Kidney (tissue), 14 donors: ENCODE measurements around the gene GULP1. TPM values are rescaled to one million over a fixed set of nuclear protein-coding genes. Genes with fewer than 3 reads are reported as not detected.

Experiments used
- DNase-seq, 5 donors: peaks; one replicate each; pipeline ENCODE4 v3.0.0-alpha.2; 2013 to 2020
- FAIRE-seq: peaks from 2 replicates; lab custom pipeline; 2012; peaks lifted over from hg19 to GRCh38; lab: Jason Lieb, UNC
- H3K27ac ChIP-seq, 2 donors: one replicate each; pipeline ENCODE4 v1.7.0; 2013; ENCODE audit warnings: low read depth in 2 of 2, low read length in 2 of 2, inconsistent platforms in 1 of 2
- H3K27me3 ChIP-seq: one replicate; pipeline ENCODE4 v1.7.1; 2013; ENCODE audit warnings: low read length, inconsistent platforms; ENCODE audit not compliant: control insufficient read depth, insufficient read depth
- H3K36me3 ChIP-seq, 3 donors: one replicate each; pipeline versions ENCODE4 v1.7.0 to v1.7.1; 2013; ENCODE audit warnings: low read length in 3 of 3, control low read depth in 1 of 3, inconsistent platforms in 1 of 3; ENCODE audit not compliant: insufficient read depth in 3 of 3, control insufficient read depth in 2 of 3
- H3K4me1 ChIP-seq, 3 donors: one replicate each; pipeline versions ENCODE4 v1.7.0 to v1.7.1; 2013; ENCODE audit warnings: low read length in 3 of 3, inconsistent platforms in 1 of 3, low read depth in 1 of 3; ENCODE audit not compliant: control insufficient read depth in 2 of 3, insufficient read depth in 2 of 3
- H3K4me3 ChIP-seq, 3 donors: one replicate each; pipeline versions ENCODE4 v1.7.0 to v1.8.1; 2013; ENCODE audit warnings: low read length in 3 of 3, control low read depth in 1 of 3, inconsistent platforms in 1 of 3
- H3K9ac ChIP-seq, 3 donors: one replicate each; pipeline versions ENCODE4 v1.7.0 to v1.7.1; 2013; ENCODE audit warnings: low read length in 3 of 3, control low read depth in 1 of 3, inconsistent platforms in 1 of 3
- H3K9me3 ChIP-seq, 3 donors: one replicate each; pipeline versions ENCODE4 v1.7.0 to v1.7.1; 2013; ENCODE audit warnings: low read length in 3 of 3, control low read depth in 1 of 3, inconsistent platforms in 1 of 3; ENCODE audit not compliant: control insufficient read depth in 2 of 3, insufficient read depth in 1 of 3
- CTCF ChIP-seq: IDR thresholded peaks from 3 replicates; pipeline ENCODE4 v1.5.1; 2012; ENCODE audit warnings: mild to moderate bottlenecking, moderate library complexity, borderline replicate concordance; ENCODE audit not compliant: insufficient read depth; ENCODE audit errors: extremely low read depth
- intact Hi-C: fragments of 100-400 bp; cut with DNase I; formaldehyde crosslinking; loops from one replicate; pipeline ENCODE4 v1.11.1; 2022
- polyA plus RNA-seq: library from polyadenylated mRNA; stranded (reverse); fragments of 350-450 nt; fragmentation: Illumina TruSeq; extraction: RNeasy Lipid Tissue Mini Kit (QIAGEN cat#74804); gene quantifications from one replicate; pipeline ENCODE4 v1.2.3, GENCODE V29; 2014; ENCODE audit warnings: low read depth, low replicate concordance; ENCODE audit not compliant: insufficient read depth
- total RNA-seq: library from RNA; stranded (reverse); fragmentation: NEBNext Ultra II Directional; extraction: Animal tissue kit (Norgen Biotek cat#: 25700); gene quantifications from one replicate; pipeline ENCODE4 v1.2.1, GENCODE V29; 2021
- donor health status: control.
- donor health status: control.
- donor health status: control.
- donor health status: control.
- donor health status: control.
- donor health status: DM: yes; HTN: yes; CAD: no.
- donor health status: Normal renal cell carcinoma (clear cell type).

GULP1 gene
- total and polyA plus RNA-seq, 2 donors from 2014 or later = 12.2 to 34.4 TPM

GRCh38 chr2:188330316-188331053, 38.8 kb downstream of the GULP1 start:
- no peak overlapping the region for H3K9ac ChIP-seq
- DNase-seq (no peak), FAIRE-seq (no peak)
- no peak for TF ChIP-seq CTCF
- no peaks in the 10 kb centered on the region for H3K36me3 ChIP-seq
- H3K4me3 ChIP-seq = no peak overlapping the region
- no peaks in the 10 kb centered on the region for H3K27me3 ChIP-seq
- no peak overlapping the region for H3K27ac ChIP-seq
- intact Hi-C loops = no loop called here
- peaks cover 0 to 12% (median 8%) of the 10 kb centered on the region in 3 donors for H3K4me1 ChIP-seq
- H3K9me3 ChIP-seq = no peaks in the 10 kb centered on the region

GRCh38 chr2:188332619-188333018, 40.9 kb downstream of the GULP1 start:
- Histone ChIP-seq H3K36me3 (no peaks in the 10 kb centered on the region), H3K4me3 (no peak overlapping the region), H3K4me1 (peaks cover 0 to 6% (median 0%) of the 10 kb centered on the region in 3 donors), H3K9me3 (no peaks in the 10 kb centered on the region), H3K9ac (no peak overlapping the region), H3K27me3 (no peaks in the 10 kb centered on the region), H3K27ac (no peak overlapping the region)
- intact Hi-C loops = no loop called here
- no peak for DNase-seq
- TF ChIP-seq CTCF = no peak
- no peak for FAIRE-seq

GRCh38 chr2:188333751-188334524, 42.3 kb downstream of the GULP1 start:
- intact Hi-C loops = no loop called here
- peak overlapping the region in 1 of 3 donors; percentile 5 for H3K9ac ChIP-seq
- no peak for TF ChIP-seq CTCF
- FAIRE-seq (no peak), DNase-seq (peak in 2 of 5 donors; percentile 33 to 75)
- peak overlapping the region in 1 of 3 donors; percentile 22 for H3K4me3 ChIP-seq
- H3K36me3 ChIP-seq = no peaks in the 10 kb centered on the region
- no peaks in the 10 kb centered on the region for H3K9me3 ChIP-seq
- peaks cover 0 to 6% (median 0%) of the 10 kb centered on the region in 3 donors for H3K4me1 ChIP-seq
- H3K27me3 ChIP-seq = no peaks in the 10 kb centered on the region
- H3K27ac ChIP-seq = peak overlapping the region in 1 of 2 donors; percentile 23
